ENCODE results near the gene UBTD1.

DNA sequence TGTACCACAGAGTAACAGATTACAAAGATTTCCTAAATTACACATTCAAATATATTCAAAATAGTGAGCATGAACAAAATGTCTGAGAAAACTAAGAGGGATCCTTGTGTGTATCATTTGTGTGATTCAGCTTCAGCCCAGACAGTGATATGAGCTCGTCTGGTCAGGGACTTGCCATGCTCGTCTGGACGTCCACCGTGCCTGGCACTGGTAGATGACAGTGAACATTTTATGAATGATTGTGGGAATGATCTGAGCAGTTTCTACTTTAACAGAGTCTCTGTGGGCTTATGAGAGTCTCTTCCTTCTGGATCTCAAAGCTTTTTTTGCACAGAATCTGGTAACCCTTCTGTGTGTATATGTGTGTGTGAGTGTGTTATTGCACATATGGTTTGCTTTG, 39.7 kb downstream of the UBTD1 start:
- no peak for TF ChIP-seq EZH2phosphoT487 (conservative IDR thresholded peaks at IDR 0.05; ENCODE audit: low read length)
- TF ChIP-seq, protein P1, sequence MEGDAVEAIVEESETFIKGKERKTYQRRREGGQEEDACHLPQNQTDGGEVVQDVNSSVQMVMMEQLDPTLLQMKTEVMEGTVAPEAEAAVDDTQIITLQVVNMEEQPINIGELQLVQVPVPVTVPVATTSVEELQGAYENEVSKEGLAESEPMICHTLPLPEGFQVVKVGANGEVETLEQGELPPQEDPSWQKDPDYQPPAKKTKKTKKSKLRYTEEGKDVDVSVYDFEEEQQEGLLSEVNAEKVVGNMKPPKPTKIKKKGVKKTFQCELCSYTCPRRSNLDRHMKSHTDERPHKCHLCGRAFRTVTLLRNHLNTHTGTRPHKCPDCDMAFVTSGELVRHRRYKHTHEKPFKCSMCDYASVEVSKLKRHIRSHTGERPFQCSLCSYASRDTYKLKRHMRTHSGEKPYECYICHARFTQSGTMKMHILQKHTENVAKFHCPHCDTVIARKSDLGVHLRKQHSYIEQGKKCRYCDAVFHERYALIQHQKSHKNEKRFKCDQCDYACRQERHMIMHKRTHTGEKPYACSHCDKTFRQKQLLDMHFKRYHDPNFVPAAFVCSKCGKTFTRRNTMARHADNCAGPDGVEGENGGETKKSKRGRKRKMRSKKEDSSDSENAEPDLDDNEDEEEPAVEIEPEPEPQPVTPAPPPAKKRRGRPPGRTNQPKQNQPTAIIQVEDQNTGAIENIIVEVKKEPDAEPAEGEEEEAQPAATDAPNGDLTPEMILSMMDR (IDR thresholded peaks at IDR 0.05; ENCODE audit: insufficient read depth, low read length, poor library complexity, severe bottlenecking): no peak

All from SU-DHL-6 (cell line).